Transverse colon (tissue), 4 donors: ENCODE data around the gene HDAC8. TPM values are rescaled to one million over a fixed set of nuclear protein-coding genes. Genes with fewer than 3 reads are reported as not detected.
A peak's percentile ranks its signal among the peaks of the same experiment; 100 is the strongest.
"Not testable (repeated sequence)": the region's sequence is repeated elsewhere in the genome, so short reads cannot be mapped to it uniquely, and the experiment has no call there.

Experiments
- DNase-seq: peaks from one replicate; pipeline ENCODE4 v3.0.0-alpha.2; 2019
- H3K27ac ChIP-seq, 4 donors: fragments of 200-600 bp; sonication (generic); 2 replicates each; pipeline ENCODE4 v1.5.1; 2016 to 2018; ENCODE audit warnings: inconsistent platforms in 4 of 4
- H3K27me3 ChIP-seq: fragments of 200-600 bp; sonication (generic); 2 replicates; pipeline ENCODE4 v1.5.1; 2017; ENCODE audit warnings: inconsistent platforms
- H3K36me3 ChIP-seq, 4 donors: fragments of 200-600 bp; sonication (generic); 2 replicates each; pipeline ENCODE4 v1.5.1; 2017 to 2019; ENCODE audit warnings: inconsistent platforms in 4 of 4
- H3K4me1 ChIP-seq, 4 donors: fragments of 200-600 bp; sonication (generic); 2 replicates each; pipeline ENCODE4 v1.5.1; 2017 to 2020; ENCODE audit warnings: inconsistent platforms in 4 of 4
- H3K4me3 ChIP-seq, 4 donors: fragments of 200-600 bp; sonication (generic); 1 replicate in 1 of 4; 2 replicates in 3 of 4; pipeline versions ENCODE4 v1.5.1 to v1.6.1; 2017 to 2019; ENCODE audit warnings: inconsistent platforms in 4 of 4
- H3K9me3 ChIP-seq, 2 donors: fragments of 200-600 bp; sonication (generic); 2 replicates each; pipeline ENCODE4 v1.5.1; 2017 to 2019; ENCODE audit warnings: inconsistent platforms in 2 of 2
- CTCF ChIP-seq, 5 experiments: fragments of 200-600 bp in 3 of 5; fragments of 450-650 bp in 2 of 5; sonication (generic) in 3 of 5; IDR thresholded peaks; 1 replicate in 2 of 5; 2 replicates in 3 of 5; pipeline ENCODE4 v1.5.1; 2016 to 2017; ENCODE audit warnings: antibody characterized with exemption in 5 of 5, inconsistent platforms in 3 of 5, mild to moderate bottlenecking in 2 of 5, moderate library complexity in 1 of 5
- EP300 ChIP-seq: sonication (generic); formaldehyde crosslinking; IDR thresholded peaks from one replicate; pipeline ENCODE4 v1.6.1; 2017; ENCODE audit warnings: antibody characterized with exemption, low read depth
- POLR2A ChIP-seq: fragments of 450-650 bp; IDR thresholded peaks from one replicate; pipeline ENCODE4 v1.6.1; 2016; ENCODE audit warnings: antibody characterized with exemption, mild to moderate bottlenecking, moderate library complexity
- POLR2AphosphoS5 ChIP-seq, 3 donors: sonication (generic); formaldehyde crosslinking; IDR thresholded peaks; one replicate each; pipeline ENCODE4 v1.6.1; 2016; ENCODE audit warnings: antibody characterized with exemption in 3 of 3
- WGBS, 2 donors: methylation state at CpG; one replicate each; pipeline ENCODE4 v1.1.5; 2018; ENCODE audit warnings: low coverage in 1 of 2; 5-methylcytosine and 5-hydroxymethylcytosine counted together
- in situ Hi-C, 4 donors: fragments of 200-750 bp; cut with MboI; loops; one replicate each; pipeline versions ENCODE4 v1.15.0 to v1.15.1; 2017; ENCODE audit warnings: low sequenced_read_pairs in 3 of 4, low pct_ligation_motif_present in 1 of 4, low pct_unique_long_range_greater_than_20kb in 1 of 4
- intact Hi-C: fragments of 100-400 bp; cut with DNase I; formaldehyde crosslinking; loops from one replicate; pipeline ENCODE4 v1.15.1; 2023; ENCODE audit warnings: low total_unique reads
- total RNA-seq, 4 donors: library from RNA; depleted of rRNA; stranded (reverse); fragments of >200 nt; gene quantifications; one replicate each; pipeline ENCODE4 v1.1.0, GENCODE V29; 2016

Gene HDAC8
- total RNA-seq, 4 donors from 2014 or later = 10.5 to 37.5 (median 18.4) TPM

- in situ Hi-C loops = no loop called here
- no peak overlapping the region for H3K27ac ChIP-seq
- intact Hi-C loops = no loop called here
- no peaks in the 10 kb centered on the region for H3K36me3 ChIP-seq
- 42% methylated on average over 2 of the region's 2 CpGs; no CpG with 5 or more reads in 1 of the 2 donors for WGBS, 2 donors
- no peak for DNase-seq
- no peaks in the 10 kb centered on the region for H3K9me3 ChIP-seq
- no peak overlapping the region for H3K4me3 ChIP-seq
- H3K4me1 ChIP-seq = no peaks in the 10 kb centered on the region
- H3K27me3 ChIP-seq = no peaks in the 10 kb centered on the region
- no peak for TF ChIP-seq POLR2A
- TF ChIP-seq EP300 = no peak
- TF ChIP-seq CTCF (IDR thresholded peaks at IDR 0.05) = peak in 3 of 5 experiments; percentile 7 to 29 (median 11)
These were observed 36.7 kb upstream of the HDAC8 start for GRCh38 chrX:72609313-72609712.

GRCh38 chrX:72604705-72605104 lies 32.1 kb upstream of the HDAC8 start:
- Histone ChIP-seq H3K27ac (no peak overlapping the region), H3K9me3 (no peaks in the 10 kb centered on the region), H3K27me3 (no peaks in the 10 kb centered on the region), H3K4me1 (no peaks in the 10 kb centered on the region), H3K36me3 (no peaks in the 10 kb centered on the region), H3K4me3 (no peak overlapping the region)
- WGBS, 2 donors = 65% methylated on average over 3 of the region's 3 CpGs; no CpG with 5 or more reads in 1 of the 2 donors
- TF ChIP-seq POLR2AphosphoS5 (IDR thresholded peaks at IDR 0.05) (no peak), CTCF (IDR thresholded peaks at IDR 0.05) (no peak), EP300 (no peak), POLR2A (no peak)
- DNase-seq = no peak
- in situ Hi-C loops (no loop called here), intact Hi-C loops (no loop called here)

- in situ Hi-C loops = no loop called here
These were observed 31.5 kb upstream of the HDAC8 start for GRCh38 chrX:72604112-72604511.

GRCh38 chrX:72591038-72591437 lies 18.4 kb upstream of the HDAC8 start:
- intact Hi-C loops, in situ Hi-C loops, H3K4me1 ChIP-seq, H3K4me3 ChIP-seq, H3K27me3 ChIP-seq, DNase-seq, H3K27ac ChIP-seq, H3K36me3 ChIP-seq, H3K9me3 ChIP-seq: not testable (repeated sequence)
- 68% methylated on average over 4 of the region's 4 CpGs; no CpG with 5 or more reads in 1 of the 2 donors for WGBS, 2 donors

More at GRCh38 chrX:72604112-72604511, 31.5 kb upstream of the HDAC8 start:
- Histone ChIP-seq H3K4me3 (no peak overlapping the region), H3K36me3 (no peaks in the 10 kb centered on the region), H3K27ac (no peak overlapping the region), H3K27me3 (no peaks in the 10 kb centered on the region), H3K4me1 (no peaks in the 10 kb centered on the region), H3K9me3 (no peaks in the 10 kb centered on the region)
- no peak for DNase-seq
- TF ChIP-seq EP300 (no peak), CTCF (IDR thresholded peaks at IDR 0.05) (no peak), POLR2A (no peak), POLR2AphosphoS5 (IDR thresholded peaks at IDR 0.05) (no peak)
- intact Hi-C loops = no loop called here
- 50 to 58% methylated on average over 1 to 2 of the region's 2 CpGs for WGBS, 2 donors

GRCh38 chrX:72584163-72584562 lies 11.5 kb upstream of the HDAC8 start:
- no peaks in the 10 kb centered on the region for H3K4me1 ChIP-seq
- 86% methylated on average over 3 of the region's 3 CpGs; no CpG with 5 or more reads in 1 of the 2 donors for WGBS, 2 donors
- no peaks in the 10 kb centered on the region for H3K9me3 ChIP-seq
- no peak overlapping the region for H3K4me3 ChIP-seq
- no peak for TF ChIP-seq EP300
- no peak for TF ChIP-seq POLR2A
- no peak for TF ChIP-seq POLR2AphosphoS5 (IDR thresholded peaks at IDR 0.05)
- no peak for TF ChIP-seq CTCF (IDR thresholded peaks at IDR 0.05)
- no peaks in the 10 kb centered on the region for H3K27me3 ChIP-seq
- in situ Hi-C loops (no loop called here), intact Hi-C loops (no loop called here)
- H3K27ac ChIP-seq = no peak overlapping the region
- H3K36me3 ChIP-seq = no peaks in the 10 kb centered on the region
- DNase-seq = no peak
